SU-DHL-6 (cell line): ENCODE results near the gene NOP14.
A peak's percentile ranks its signal among the peaks of the same experiment; 100 is the strongest.
"Not testable (repeated sequence)": the region's sequence is repeated elsewhere in the genome, so short reads cannot be mapped to it uniquely, and the experiment has no call there.

ENCODE experiments used
- CTCF ChIP-seq: fragments of 200-600 bp; sonication (generic); IDR thresholded peaks from one replicate; pipeline ENCODE4 v1.5.1; 2017; ENCODE audit warnings: antibody characterized with exemption, mild to moderate bottlenecking, low read length, moderate library complexity; ENCODE audit not compliant: insufficient read depth, poor library complexity, severe bottlenecking
- EZH2phosphoT487 ChIP-seq: fragments of 200-600 bp; sonication (generic), shearing (Covaris generic); conservative IDR thresholded peaks from 2 replicates; pipeline ENCODE4 v1.6.1; 2018; ENCODE audit warnings: mild to moderate bottlenecking, antibody characterized with exemption, low read length, moderate library complexity, mixed read lengths

DNA sequence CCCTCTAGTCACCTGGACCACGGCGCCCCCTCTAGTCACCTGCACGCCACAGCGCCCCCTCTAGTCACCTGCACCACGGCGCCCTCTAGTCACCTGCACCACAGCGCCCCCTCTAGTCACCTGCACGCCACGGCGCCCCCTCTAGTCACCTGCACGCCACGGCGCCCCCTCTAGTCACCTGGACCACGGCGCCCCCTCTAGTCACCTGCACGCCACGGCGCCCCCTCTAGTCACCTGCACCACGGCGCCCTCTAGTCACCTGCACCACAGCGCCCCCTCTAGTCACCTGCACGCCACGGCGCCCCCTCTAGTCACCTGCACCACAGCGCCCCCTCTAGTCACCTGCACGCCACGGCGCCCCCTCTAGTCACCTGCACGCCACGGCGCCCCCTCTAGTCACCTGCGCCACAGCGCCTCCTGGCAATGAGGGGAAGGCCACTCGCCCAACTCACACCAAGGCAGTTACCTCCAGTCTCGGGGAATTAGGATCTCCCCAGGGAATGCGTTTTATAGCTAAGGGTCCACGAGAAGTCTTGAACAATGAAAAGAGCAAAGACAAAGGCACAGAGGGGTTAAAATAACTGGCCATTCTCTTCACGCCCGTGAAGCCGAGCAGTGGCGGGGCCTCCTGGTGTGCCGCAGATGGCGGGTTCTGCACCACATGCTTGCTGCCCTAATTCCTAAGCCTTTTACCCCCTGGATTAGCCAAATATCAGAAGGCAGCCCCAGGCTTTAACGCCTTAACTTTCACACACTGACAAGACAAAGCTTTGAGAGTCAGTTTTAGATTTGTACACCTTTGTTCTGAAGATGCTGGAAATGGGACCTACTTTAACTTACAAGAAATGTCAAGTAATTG lies 7.8 kb downstream of the NOP14 start:
- TF ChIP-seq CTCF = peak; percentile 80
- not testable (repeated sequence) for TF ChIP-seq EZH2phosphoT487
